Measurements from ENCODE around the gene ANTXR1.
A peak's percentile ranks its signal among the peaks of the same experiment; 100 is the strongest.

The ANTXR1 gene

DNA sequence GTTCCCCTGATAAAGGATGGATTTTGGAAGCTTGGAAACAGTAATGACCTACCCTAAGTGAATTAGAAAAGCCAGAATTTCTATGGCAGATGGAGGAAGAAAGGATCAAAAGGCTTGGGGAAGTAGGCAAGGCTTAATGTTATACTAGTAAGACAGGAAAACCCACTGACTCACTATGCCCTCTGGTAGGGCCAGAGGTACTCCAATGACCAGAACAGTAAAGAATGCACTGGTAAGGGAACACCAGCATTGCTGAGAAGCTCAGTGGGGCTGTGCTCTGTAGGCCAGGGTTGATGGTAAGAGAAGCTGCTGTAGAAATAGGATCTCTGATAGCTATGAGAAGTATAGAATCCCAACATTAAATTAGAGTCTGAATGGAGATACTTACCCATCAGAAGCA lies 247.7 kb downstream of the ANTXR1 start:
- DNase-seq = no peak

DNA sequence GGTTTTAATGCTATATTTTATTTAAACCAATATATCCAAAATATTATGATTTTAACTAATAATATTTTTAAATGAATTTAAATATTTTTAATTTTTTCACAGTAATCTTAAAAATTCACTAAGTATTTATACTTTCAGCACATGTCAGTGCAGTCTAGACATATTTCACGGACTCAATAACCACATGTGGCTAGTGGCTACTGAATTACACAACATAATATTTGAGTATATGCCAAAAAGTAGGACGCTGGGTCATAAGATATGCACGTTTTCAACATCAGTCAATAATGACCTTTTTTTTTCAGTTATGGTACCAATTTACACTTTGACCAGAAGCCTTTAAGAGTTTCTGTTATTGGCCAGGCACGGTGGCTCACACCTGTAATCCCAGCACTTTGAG lies 256.4 kb downstream of the ANTXR1 start:
- no peak for DNase-seq

DNA sequence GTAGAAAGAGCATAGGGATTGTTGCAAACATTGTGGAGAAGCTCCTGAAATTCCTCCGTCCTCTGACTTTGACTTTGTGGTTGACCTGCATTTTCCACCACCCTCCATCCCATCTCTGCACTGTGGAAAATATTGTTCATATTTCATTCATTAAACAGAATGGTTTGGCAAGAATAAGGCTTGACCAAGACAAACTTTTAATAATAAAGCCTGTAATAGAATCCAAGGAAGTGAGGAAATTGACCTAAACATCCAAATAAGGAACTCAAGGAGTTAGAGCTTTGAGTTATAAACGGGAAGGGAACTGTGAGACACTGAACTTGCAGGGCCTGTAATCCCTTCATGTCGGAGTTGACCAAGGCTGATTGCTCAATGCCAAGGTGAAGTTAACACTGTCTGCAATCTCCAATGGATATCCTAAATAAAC lies 258.9 kb downstream of the ANTXR1 start:
- no peak for DNase-seq

DNA sequence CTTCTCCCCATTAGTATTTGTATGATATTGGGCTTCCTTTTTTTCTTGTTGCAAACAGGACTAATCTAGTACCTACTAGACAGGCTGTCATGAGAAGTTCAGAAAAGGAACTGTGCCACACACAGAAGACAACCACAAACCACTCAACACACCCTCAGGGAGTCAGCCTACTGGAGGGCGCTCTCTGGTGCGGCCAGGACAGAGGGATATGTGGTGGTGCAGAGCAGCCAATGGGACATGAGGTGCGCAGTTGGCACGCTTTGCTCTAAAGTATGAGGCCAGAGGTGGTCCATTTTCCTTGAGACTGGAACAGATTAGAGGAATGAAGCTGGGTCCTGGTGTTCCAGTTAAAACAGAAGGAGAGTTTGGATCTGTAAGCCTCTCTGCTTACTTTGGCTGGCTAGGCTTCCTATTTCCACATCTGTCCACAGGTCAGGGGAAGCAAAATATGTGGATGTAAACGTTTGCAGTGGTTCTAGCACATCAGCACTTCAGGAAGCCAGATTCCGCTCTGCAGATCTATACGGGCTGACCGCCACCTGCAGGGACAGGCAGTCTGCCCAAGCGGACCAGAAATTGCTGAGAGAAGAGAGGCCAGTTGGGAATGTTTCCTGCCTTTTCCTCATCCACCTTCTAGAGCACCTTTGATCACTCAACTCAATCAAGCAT lies 260.0 kb downstream of the ANTXR1 start:
- peak in 1 of 56 donors; percentile 3 for DNase-seq

DNA sequence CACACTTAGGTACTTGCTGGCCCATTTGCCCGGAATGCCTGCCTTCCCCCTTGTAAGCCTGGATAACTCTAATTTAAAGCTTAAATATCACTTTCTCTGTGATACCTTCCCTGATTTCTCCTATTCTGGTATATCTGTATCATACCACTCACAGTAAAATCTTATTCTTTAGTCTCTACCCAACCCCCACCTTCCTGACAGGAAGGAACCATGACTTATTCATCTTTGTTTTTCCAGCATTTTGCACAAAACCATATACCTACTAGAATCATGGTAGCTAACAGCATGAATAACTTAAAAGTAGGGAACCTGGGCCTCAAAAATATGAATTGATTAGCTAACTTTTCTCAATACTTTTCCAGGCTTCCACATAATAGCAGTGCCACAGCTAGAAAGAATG lies 262.5 kb downstream of the ANTXR1 start:
- DNase-seq = no peak

DNA sequence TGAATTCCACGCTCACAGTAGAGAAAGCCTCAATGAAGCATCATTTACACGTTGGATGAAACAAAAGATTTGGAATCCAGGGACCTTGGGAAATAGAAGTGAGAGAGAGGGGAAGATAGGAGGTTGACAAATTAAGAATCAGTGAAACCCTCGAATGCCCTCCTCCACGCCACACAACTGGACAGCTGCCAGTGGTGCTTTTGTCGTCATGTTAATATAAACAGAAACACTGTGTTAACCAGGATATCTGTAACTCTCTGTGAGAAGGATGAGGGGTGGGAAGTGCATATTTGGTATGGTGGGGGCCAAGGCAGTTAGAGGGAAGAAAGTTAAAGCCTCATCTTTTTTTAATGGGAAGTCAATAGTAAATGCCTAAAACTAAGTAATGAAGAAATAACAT lies 265.4 kb downstream of the ANTXR1 start:
- no peak for DNase-seq

DNA sequence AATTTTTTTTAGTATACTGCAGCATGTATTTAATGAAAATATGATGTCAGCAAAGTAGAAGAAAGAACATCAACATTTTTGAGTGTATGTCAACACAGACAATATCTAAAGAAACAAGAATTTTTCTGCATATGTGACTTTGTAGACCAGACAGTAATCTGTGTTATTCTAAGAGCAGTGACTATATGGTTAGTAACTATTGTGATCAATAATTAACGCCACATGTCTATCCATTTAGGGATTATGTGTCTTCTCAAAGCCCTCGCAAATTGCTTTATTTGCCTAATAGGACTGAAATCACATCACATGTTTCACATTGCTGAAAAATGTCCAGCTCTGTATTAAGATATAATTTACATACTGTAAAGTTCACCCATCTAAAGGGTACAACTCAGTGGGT lies 266.2 kb downstream of the ANTXR1 start:
- no peak for DNase-seq

DNA sequence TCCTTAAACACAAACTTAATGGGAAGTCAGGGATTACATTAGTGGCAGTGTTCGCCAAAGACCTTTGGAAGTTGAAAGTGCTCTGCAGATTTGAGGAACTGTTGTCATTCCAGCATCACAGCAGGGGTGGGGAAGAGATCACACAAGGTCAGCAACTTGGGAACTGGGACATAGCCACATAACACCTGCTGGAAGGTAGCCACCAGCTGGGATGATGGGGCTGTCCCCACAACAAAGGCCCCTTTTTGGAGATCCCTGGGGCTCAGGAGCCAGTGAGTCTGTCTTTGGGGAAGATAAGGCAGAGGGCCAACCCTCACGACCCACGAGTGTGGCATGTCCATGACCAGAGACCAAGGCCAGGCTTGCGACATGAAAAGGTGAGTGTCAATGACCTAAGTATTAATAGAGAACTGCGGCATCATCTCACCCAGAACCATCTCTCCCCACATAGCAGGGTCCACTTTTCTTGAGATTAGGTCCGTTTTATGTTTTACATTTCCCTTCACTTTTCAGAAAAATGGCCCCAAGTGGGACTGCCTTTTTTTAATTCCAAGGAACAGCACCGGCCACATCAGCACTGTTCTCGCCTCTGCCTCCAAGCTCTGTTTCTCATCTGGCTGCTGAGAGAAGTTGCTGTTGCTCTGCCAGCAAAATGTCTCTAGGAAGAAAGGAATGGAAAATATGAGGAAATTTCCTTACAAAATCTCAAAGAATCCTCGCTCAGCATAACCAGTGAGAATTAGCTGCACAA lies 267.1 kb downstream of the ANTXR1 start:
- DNase-seq = no peak

DNA sequence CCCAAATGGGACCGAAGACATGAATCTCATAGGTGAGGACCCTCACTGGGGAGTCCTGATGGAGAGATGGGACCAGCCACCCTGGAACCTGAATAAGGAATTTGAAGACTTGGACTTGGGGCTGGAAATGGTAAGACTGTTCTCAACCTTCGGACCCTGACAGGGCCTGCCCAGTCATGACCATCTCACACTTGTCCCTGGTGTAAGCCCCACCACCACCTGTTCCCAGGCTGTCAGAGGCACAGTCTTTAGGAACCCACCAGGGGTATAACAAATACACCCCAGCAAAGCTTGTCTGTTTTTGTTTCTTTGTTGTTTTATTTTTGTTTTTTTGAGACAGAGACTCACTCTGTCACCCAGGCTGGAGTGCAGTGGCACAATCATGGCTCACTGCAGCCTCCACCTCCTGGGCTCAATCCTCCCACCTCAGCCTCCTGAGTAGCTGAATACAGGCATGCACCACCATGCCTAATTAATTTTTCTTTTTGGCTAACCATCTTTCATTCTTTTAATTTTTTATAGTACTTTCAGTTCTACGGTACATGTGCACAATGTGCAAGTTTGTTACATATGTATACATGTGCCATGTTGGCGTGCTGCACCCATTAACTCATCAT lies 267.9 kb downstream of the ANTXR1 start:
- DNase-seq = no peak

DNA sequence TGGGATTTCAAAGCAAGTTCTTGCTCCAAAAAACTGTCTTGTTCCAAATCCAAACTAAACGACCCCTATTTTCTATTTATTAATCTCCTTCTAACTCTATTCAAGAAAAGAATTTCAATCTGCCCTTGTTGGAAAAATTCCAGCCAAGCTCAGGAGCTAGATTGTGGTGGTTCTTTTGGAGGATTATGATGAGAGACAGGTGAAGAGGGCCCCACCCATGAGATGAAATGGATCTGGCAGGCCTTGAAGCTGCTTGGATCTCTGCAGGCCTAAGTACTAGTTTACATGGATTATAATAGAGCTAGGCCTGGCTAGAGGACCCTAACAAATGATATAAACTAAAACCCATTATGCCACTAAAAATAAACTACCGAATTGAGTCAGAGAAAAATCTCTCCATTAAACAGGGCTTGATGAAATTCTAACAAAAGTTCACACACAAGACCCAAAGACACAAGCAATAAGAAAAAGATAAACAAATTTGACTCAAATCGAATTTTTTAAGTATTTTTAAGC lies 272.5 kb downstream of the ANTXR1 start:
- no peak for DNase-seq

DNA sequence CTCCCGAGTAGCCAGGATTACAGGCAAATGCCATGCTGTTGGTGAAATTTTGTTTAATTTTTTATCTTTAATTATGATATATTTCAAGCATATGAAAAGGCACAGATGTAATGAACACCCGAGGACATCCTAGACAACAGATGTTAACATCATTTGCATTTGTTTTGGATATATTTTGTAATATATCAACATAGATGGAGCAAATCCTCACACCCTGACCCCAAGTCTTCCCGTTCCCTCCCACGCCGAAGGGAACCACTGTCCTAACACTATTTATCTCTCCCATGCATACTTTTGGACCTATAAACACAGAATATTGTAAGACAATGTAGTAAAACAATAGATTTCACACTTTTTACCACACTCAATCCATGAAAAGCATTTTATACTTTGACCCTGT lies 274.6 kb downstream of the ANTXR1 start:
- DNase-seq = no peak

DNA sequence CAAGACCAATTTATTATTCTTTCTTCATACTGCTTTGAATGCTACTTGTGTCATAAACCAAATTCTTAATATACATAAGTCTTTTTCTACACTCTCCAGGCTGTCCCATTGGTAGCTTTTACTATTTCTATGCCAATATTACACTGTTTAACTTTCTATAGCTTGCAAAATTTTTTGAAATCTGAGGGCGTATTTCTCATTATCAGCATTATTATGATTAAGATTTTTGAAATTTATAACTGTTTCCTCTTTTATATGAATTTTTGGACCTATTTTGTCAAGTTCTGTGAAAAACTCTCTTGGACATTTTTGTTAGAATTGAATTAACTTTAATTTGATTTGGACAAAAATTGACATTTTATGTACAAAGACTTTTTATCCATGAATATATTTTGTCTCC lies 275.4 kb downstream of the ANTXR1 start:
- DNase-seq = no peak

DNA sequence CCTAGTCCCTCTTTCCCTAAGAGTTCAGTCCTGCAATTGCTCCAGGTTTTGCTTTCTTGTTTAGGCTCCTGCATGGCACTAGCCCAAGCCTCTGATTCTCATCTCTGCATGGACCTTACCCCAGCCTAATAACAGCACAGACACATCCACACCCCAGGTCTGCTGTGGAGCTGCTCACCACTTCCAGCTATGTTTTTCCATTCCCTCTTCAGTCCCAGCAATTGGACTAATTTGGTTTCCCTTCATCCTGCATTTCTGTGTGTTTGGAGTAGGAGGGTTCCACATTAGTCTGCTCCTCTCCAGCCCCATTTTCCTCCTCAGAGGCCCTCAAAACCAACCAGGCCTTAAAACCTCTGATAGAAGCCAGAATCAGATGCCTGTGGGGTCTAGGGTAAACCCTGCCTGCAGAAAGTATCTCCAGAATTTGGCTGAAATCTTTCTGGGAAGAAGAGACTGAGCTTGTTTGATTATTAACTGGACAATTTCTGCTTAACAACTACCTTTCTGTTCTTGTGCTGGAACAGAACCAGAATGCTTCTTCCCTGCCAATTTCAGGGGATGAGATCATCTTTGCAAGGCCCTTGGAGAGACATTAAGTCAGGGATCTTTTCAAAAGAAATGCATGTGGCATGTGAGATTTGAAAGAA lies 278.1 kb downstream of the ANTXR1 start:
- no peak for DNase-seq

DNA sequence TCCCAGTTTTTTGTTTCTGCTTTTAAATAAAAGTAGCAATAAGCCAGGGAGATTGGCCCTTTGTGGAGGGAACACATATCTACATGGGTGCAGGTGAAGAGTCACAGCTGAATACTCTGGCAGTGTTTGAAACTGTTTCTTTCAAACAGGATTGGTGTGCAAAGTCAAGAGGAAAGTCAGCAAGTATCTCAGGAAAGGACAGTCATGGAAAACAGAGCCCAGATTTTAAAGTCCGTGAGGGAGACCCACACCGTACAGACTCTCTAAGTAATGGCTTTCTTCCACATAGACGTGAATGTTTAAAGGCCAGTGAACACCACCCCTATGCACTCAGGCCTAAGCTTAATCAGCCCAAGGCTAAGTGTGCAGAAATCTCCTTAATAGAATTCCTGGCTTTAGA lies 278.7 kb downstream of the ANTXR1 start:
- no peak for DNase-seq

DNA sequence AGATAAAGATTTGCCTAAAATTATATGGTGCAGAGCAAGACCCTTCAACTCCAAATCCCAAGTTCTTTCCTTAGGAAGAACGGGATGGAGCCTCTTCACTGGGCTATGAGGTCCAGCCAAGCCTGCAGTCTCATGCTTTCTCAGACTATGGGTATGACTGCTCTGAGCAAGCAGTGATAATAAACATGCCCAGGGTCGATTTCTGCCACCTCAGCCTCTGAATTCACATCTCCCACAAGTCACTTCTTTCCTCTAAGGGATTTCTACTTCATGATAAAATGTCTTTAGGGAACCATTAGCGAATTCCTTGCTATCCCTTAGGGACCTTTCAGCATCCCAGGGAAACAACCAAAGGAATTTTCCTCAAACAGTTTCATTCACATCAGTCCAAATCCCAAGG lies 279.3 kb downstream of the ANTXR1 start:
- no peak for DNase-seq

DNA sequence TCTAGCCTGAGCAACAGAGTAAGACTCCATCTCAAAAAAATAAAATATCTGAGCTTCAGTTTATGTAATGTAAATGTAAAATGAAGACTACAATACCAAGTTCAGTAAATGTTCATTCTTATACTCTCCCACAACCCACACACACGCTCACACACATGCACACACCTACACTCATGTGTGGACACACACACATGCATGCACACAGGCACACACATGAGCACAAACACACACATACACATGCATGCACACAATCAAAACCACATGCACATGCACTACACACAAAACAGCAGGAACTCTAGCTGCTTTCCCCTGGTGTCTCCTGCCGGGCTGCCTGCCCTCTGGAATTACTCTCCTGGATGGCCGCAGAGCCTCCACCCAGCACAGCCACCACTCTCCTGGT lies 283.4 kb downstream of the ANTXR1 start:
- DNase-seq = no peak

DNA sequence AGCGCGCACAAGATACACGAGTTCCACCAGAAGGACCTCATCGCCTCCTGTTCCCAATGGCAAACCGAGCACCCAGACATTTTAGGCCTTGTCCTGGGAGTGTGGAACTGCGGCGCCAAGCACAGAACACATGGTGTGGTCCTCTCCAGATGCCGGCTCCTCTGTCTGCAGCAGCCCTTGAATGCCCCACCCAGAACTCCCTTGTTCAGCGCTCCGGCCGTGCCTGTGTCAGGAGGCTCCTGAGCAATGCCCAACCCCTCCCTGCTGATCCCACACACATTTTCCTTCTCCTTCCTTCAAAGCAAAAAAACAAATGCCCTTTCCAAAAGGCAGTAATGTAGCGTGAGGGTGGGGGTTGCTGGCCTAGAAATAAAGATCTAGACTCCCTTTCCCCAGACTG lies 284.2 kb downstream of the ANTXR1 start:
- DNase-seq = no peak

DNA sequence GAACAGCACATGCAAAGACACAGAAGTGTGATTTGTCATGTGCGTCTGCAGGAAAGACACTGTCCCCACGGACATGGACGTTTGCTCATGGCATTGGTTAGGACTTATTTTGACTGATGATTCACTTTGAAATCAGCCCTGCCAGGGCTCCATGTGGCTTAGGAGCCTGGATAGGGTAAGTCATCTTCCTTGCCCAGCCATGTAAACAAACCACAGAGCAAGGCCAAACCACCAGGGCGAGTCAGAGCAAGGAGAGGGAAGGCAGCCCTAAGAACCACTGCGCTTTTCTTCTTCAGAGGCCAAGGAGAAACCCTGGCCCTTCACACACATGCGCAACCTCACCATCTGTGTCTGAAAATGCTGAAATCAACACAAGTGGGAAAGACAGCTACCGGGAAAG lies 285.3 kb downstream of the ANTXR1 start:
- no peak for DNase-seq

DNA sequence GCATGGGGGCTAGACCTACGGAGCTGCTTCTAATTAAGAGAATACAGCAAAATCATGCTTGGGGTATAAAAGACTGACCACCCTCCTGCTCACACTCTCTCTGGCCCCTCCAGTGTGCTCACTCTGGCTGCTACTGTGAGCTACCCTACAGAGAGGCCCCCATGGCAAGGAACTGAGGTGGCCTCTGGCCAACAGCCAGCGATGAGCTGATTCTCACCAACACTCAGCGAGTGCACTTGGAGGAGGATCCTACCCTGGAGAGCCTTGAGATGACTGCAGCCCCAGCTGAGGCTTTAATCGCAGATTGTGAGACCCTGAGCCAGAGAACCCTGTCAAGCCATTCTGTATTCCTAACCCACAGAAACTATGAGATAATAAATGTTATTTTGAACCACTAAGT lies 285.9 kb downstream of the ANTXR1 start:
- no peak for DNase-seq
